ENCODE results near the gene CLBA1.

Gene CLBA1

GRCh38 chr14:104980611-104981531, 4.7 kb upstream of the CLBA1 start:
- no peak for DNase-seq

GRCh38 chr14:104981699-104982541, 3.7 kb upstream of the CLBA1 start:
- no peak for DNase-seq

GRCh38 chr14:104982548-104983230, 2.9 kb upstream of the CLBA1 start:
- DNase-seq = no peak

DNA sequence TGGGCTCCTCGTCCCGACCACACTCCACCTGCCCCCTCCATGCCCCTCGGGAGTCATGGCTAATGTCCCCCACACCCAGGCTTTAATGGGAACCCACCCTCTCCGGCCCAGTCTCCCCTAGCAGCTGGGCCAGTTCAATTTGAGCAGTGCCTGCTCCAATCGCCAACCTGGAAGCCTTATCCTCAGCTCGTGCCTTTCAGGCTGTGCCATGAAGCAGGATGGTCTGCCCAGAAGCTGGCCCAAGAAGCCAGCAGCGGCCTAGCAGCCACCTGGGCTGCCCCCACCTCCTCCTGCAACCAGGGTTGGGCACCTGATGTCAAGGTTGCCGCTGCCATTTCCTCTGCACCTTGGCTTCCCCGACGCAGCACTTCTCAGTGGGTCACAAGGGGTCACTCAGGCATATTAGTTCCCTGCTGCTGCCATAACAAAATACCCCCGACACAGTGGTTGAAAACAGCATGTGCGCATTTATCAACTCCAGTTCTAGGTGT, 2.3 kb upstream of the CLBA1 start:
- DNase-seq = no peak

GRCh38 chr14:104984056-104984894, 1.3 kb upstream of the CLBA1 start:
- no peak for DNase-seq

DNA sequence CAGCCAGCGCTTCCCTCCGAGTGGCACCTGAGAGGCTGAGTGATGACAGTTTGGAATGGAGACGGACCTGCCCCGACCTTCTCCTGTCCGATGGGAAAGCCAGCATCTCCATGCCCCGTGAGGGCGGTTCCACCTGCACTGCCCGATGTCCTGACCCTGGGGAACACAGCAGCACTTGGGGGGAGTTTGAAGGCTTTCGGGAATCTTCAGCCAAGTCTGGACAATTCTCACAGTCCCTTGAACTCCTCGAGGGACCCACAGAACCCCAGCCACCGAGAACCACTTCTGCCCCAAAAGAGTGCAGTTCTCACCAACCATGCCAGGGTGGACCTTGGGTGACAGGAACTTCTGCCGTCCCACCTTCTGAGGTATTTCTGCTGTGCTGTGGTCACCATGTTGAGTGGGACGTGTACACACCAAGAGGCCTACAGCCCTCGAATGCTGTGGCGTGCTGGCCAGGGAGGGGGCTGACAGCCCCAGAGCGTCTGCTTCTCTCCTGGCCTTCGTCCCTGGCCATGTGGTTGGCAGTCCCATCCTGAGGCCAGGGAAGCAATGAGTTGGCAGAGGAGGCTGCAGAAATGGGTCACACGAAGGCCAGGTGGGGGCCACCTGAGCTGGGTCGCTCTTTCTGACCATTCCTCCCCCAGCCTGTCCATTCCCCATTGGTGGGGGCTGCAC, 1.0 kb downstream of the CLBA1 start:
- DNase-seq = no peak

- DNase-seq = no peak
Measured at GRCh38 chr14:104989236-104989950, 3.8 kb downstream of the CLBA1 start.

DNA sequence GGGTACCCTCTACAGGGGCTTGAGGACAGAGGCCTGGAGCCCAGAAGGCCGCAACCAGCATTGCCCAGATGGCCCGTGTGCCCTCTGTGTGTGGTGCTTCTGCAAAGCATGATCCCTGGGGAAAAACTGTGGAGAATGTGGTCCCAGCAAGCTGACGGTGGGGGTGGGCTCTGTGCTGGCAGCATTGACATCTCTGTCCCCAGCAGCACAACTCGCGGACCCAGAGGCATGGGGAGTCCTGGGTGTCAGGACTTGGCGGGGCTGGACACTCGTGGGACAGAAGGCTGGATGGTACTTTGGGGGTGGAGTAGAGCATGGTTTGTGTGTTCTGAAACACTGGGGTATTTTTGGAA, 4.3 kb downstream of the CLBA1 start:
- no peak for DNase-seq

DNA sequence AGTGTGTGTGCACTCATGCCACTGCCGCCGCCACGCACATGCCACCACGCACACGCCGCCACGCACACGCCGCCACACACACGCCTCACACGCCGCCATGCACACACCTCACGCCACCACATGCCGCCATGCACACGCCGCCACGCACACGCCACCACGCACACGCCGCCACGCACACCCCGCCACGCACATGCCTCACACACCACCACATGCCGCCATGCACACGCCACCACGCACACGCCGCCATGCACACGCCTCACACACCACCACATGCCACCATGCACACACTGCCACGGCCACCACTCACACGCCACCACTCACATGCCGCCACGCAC, 6.3 kb downstream of the CLBA1 start:
- DNase-seq = no peak

GRCh38 chr14:104992501-104992900, 6.9 kb downstream of the CLBA1 start:
- no peak for DNase-seq

- no peak for DNase-seq
Measured at GRCh38 chr14:104993306-104993705, 7.7 kb downstream of the CLBA1 start.

- DNase-seq = no peak
Measured at GRCh38 chr14:104993808-104994591, 8.4 kb downstream of the CLBA1 start.

DNA sequence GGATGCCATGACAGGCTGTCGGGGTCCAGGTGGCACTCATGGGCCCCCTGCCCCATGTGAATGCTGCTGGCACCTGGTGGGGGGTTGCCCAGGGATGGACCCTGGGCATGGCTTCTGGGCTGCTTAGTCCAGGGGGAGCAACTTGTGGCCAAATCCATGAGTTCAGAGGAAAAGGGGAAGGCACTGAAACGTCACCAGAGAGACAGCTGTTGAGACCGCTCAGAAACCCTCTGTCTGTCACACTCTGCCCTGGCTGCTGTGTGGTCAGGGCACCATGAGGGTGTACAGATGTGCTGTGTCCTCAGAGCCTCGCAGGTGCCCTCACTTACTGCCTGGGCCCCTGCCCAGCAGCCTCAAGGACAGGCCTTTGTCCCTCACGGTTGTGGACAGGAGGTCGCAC, 9.4 kb downstream of the CLBA1 start:
- DNase-seq = no peak

DNA sequence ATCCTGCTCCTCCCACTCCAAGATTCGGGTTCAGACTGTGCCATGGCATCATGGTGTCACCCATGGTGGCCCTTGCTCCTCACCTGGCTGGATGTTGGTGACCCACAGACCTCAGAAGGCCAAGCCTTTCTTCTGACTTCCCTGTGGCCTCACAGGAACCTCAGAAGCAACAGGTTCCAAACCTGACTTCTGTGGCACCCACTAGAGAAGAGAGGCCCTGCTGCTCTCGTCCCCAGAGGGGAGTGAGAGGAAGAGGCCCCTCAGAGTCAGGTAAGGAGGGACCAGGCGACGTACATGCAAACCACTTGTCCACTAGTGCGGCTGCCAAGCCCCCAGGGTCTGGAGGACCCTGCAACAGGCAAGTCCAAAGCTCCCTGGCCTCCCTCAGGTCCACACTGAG, 10.4 kb downstream of the CLBA1 start:
- no peak for DNase-seq

GRCh38 chr14:104996483-104996882, 10.9 kb downstream of the CLBA1 start:
- DNase-seq = no peak

GRCh38 chr14:104998801-104999200, 13.2 kb downstream of the CLBA1 start:
- DNase-seq = no peak

GRCh38 chr14:104999361-104999760, 13.8 kb downstream of the CLBA1 start:
- DNase-seq = no peak

DNA sequence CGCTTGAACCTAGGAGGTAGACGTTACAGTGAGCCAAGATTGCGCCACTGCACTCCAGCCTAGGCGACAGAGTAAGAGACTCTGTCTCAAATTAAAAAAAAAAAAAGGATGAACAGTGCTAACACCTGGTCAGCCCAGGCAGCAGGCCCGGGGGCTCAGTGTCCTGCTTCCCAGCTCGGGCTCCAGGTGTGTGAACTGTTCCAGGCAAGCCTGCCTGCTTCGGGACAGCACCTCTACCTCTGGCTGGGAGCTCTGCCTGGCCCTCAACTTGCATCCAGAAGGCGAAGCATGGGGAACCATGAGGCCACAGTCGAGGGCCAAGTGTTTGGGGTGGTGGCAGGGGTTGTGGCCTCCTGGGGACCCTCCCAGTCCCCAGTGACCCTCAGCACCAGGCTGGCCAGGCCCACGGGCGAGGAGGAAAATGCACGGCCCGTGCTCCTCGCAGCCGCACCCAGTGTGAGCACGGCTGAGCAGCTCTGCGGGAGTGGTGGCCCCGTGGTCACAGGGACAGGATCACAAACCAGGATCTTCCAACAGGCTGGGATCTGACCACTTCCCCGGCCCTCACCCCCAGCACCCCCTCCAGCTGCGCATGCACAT, 19.8 kb downstream of the CLBA1 start:
- DNase-seq = no peak

All from fibroblast of skin of scalp (primary cell).